Naive B cell (primary cell): ENCODE measurements around the gene PPP2R5E. TPM values are rescaled to one million over a fixed set of nuclear protein-coding genes. Genes with fewer than 3 reads are reported as not detected.

Experiments
- ATAC-seq, 2 donors: fragments of 150-1000 bp; cut with Tn5 transposase; 2 replicates each; pipeline ENCODE4 v1.10.0; 2021; ENCODE audit warnings: low read depth in 2 of 2, mild to moderate bottlenecking in 2 of 2, moderate library complexity in 2 of 2
- DNase-seq: peaks from one replicate; pipeline ENCODE4 v3.0.0; 2022
- H3K27ac Mint-ChIP-seq, 6 donors: one replicate each; pipeline ENCODE4 v1.8.0; 2020 to 2022; ENCODE audit warnings: mild to moderate bottlenecking in 6 of 6, mixed read lengths in 6 of 6, moderate library complexity in 5 of 6, inconsistent platforms in 2 of 6
- H3K27me3 Mint-ChIP-seq, 3 donors: one replicate each; pipeline ENCODE4 v1.8.0; 2021 to 2022; ENCODE audit warnings: mixed read lengths in 3 of 3, mild to moderate bottlenecking in 1 of 3
- H3K36me3 Mint-ChIP-seq, 2 donors: one replicate each; pipeline ENCODE4 v1.8.0; 2020 to 2022; ENCODE audit warnings: mixed read lengths in 2 of 2, inconsistent platforms in 1 of 2, mild to moderate bottlenecking in 1 of 2
- H3K4me1 Mint-ChIP-seq, 3 donors: one replicate each; pipeline ENCODE4 v1.8.0; 2020 to 2022; ENCODE audit warnings: mixed read lengths in 3 of 3, inconsistent platforms in 1 of 3, mild to moderate bottlenecking in 1 of 3, moderate library complexity in 1 of 3
- H3K4me3 Mint-ChIP-seq, 8 donors: one replicate each; pipeline ENCODE4 v1.8.0; 2020 to 2022; ENCODE audit warnings: mild to moderate bottlenecking in 8 of 8, mixed read lengths in 8 of 8, moderate library complexity in 8 of 8, inconsistent platforms in 2 of 8
- H3K9me3 Mint-ChIP-seq, 7 donors: one replicate each; pipeline ENCODE4 v1.8.0; 2020 to 2022; ENCODE audit warnings: mixed read lengths in 7 of 7, mild to moderate bottlenecking in 5 of 7, inconsistent platforms in 2 of 7, moderate library complexity in 1 of 7
- polyA plus RNA-seq, 6 donors: library from polyadenylated mRNA; unstranded; fragments of 300-500 nt; fragmentation: Illumina TruSeq; gene quantifications; one replicate each; pipeline ENCODE4 v1.2.3, GENCODE V29; 2021; ENCODE audit warnings: low read depth in 6 of 6

PPP2R5E gene
- polyA plus RNA-seq, 6 donors from 2014 or later: 32.8 to 52.1 (median 38.3) TPM

DNA sequence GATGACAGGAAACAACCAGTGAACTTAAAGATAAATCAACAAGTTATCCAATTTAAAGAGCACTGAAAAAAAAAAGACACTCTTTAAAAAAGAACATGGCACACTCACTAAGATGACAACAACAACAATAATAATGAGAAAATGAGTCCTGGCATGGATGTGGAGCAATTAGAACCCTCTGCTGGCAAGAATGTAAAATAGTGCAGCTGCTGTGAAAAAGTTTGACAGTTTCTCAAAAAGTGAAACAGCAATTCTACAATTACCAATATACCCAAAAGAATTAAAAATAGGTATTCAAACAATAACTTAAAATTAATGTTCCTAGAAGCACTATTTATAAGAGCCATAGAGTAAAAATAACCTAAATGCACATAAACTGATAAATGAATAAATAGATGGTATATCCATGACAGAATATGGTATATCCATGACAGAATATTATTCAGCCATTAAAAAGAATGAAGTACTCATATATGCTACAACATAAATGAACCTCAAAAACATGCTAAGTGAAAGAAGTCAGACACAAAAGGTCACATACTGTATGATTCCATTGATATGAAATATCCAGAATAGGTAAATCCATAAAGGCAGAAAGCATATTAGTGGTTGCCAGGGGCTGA lies 175.3 kb downstream of the PPP2R5E start:
- Mint-ChIP-seq H3K27me3 (no peaks in the 10 kb centered on the region), H3K4me1 (peaks cover 0 to 6% (median 0%) of the 10 kb centered on the region in 3 donors), H3K27ac (no peak overlapping the region), H3K9me3 (peaks cover 12 to 36% (median 27%) of the 10 kb centered on the region in 7 donors), H3K4me3 (no peak overlapping the region), H3K36me3 (peaks cover 26 to 44% of the 10 kb centered on the region in 2 donors)
- ATAC-seq (no peak), DNase-seq (no peak)

DNA sequence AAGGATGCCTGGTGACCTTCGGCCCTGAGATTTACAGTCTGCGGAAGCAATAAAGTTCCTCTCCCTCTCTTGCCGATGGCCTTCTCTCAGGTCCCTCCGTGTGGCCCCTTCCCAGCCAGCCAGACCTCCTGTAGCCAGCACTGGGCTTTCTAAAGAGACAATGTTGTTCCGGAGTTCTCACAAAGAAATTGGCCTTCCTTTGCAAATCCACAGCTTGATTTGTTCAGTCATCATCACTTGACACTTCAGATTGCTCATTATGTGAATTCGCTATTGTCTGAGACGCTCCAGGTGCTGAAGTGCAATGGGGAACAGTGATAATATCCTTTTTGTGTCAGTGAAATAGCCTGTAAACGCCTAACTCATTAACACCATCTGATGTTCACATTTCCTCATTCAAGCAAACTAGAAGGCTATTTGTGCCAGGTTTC lies 180.8 kb downstream of the PPP2R5E start:
- Mint-ChIP-seq H3K4me3 (no peak overlapping the region), H3K4me1 (peaks cover 0 to 6% (median 0%) of the 10 kb centered on the region in 3 donors), H3K9me3 (peaks cover 8 to 14% (median 13%) of the 10 kb centered on the region in 7 donors), H3K27ac (no peak overlapping the region), H3K36me3 (peaks cover 0 to 16% of the 10 kb centered on the region in 2 donors), H3K27me3 (peaks cover 0 to 19% (median 6%) of the 10 kb centered on the region in 3 donors)
- DNase-seq (no peak), ATAC-seq (no peak)

DNA sequence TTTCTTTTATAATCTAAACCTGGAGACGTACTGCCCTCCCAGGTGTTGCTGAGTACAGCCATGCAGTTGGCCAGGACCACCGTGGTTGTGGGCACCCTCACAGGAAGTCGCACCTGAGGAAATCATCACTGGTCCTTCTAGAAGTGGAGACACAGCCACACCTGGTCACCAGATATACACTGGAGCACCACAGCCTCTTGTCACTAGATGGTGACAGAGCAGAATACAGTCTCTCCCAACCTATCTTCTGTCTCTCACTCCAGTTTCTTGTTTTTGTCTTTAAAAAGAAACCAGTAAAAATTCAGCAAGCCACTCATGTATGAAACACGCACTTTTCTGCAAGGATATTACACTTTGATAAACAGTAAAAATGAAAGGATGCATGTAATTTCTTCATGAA lies 181.4 kb downstream of the PPP2R5E start:
- Mint-ChIP-seq H3K9me3 (peaks cover 8 to 14% (median 13%) of the 10 kb centered on the region in 7 donors), H3K4me1 (peaks cover 0 to 3% (median 0%) of the 10 kb centered on the region in 3 donors), H3K27me3 (peaks cover under 1 to 19% (median 11%) of the 10 kb centered on the region in 3 donors), H3K27ac (no peak overlapping the region), H3K4me3 (no peak overlapping the region), H3K36me3 (peaks cover 0 to 16% of the 10 kb centered on the region in 2 donors)
- ATAC-seq: no peak
- no peak for DNase-seq

DNA sequence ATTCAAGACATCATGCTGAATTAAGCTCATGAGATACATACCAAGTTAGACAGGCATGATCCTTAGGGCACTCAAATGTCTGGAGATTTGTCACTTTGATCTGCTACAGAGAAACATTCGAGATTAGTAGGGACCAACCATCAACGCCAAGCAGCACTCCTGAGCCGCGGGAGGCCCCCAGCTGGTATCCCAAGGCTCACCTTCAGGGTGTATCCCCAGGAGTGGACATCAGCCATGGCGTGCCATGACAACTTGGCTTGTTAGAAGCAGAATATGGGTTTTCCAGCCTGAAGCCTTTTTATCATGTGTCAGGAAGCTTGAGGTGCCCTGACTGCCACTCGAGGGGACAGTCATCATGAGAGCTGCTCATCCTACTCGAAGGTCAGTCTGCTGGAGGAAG lies 185.3 kb downstream of the PPP2R5E start:
- no peaks in the 10 kb centered on the region for H3K4me1 Mint-ChIP-seq
- H3K36me3 Mint-ChIP-seq: no peaks in the 10 kb centered on the region
- H3K27ac Mint-ChIP-seq: no peak overlapping the region
- H3K9me3 Mint-ChIP-seq: peaks cover 0 to 3% (median 0%) of the 10 kb centered on the region in 7 donors
- H3K27me3 Mint-ChIP-seq: peaks cover 18 to 38% (median 26%) of the 10 kb centered on the region in 3 donors
- ATAC-seq (no peak), DNase-seq (no peak)
- no peak overlapping the region for H3K4me3 Mint-ChIP-seq

DNA sequence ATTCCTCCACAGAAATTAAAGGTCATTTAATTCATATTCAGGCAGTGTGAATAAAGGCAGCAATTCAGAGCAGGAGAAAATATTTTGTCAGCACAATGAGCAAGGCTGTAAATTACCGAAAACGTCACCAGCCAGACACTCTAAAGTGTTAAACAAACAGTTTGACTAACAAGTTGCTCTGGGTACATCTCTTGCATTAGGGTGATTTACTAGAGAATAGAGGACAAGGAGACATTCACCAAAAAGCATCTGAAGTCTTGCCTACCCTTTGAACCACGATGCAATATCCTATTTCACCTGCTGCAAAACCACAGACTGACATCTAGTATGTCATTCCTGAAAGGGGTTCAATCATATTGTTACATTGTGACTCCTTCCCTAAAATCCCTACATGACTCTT lies 197.4 kb downstream of the PPP2R5E start:
- peaks cover 21 to 36% (median 28%) of the 10 kb centered on the region in 3 donors for H3K27me3 Mint-ChIP-seq
- peaks cover 0 to 8% (median 5%) of the 10 kb centered on the region in 7 donors for H3K9me3 Mint-ChIP-seq
- no peak overlapping the region for H3K27ac Mint-ChIP-seq
- no peaks in the 10 kb centered on the region for H3K4me1 Mint-ChIP-seq
- DNase-seq: no peak
- no peak overlapping the region for H3K4me3 Mint-ChIP-seq
- ATAC-seq: no peak
- peaks cover 0 to 8% of the 10 kb centered on the region in 2 donors for H3K36me3 Mint-ChIP-seq

DNA sequence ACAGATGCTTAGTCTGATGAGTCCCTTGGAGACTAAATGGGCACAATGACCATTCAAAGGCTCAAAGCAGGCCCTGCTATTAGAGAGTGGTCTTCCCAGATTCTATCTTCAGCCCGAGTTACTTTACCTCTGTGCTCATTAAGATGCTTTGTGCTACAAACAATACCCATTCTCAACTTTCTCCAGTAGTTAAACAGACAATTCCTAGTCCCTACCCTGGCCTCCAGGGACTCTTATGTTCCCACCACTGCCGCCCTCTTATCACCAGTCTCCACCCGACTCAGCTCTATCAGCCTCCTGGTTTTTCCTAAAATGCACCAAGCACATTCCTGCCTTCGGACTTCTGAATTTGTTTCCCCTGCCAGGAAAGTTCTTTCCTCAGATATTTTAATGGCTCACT lies 198.8 kb downstream of the PPP2R5E start:
- DNase-seq (no peak), ATAC-seq (no peak)
- peaks cover 0 to 8% (median 5%) of the 10 kb centered on the region in 7 donors for H3K9me3 Mint-ChIP-seq
- peaks cover 26 to 44% (median 35%) of the 10 kb centered on the region in 3 donors for H3K27me3 Mint-ChIP-seq
- no peak overlapping the region for H3K4me3 Mint-ChIP-seq
- H3K27ac Mint-ChIP-seq: no peak overlapping the region
- peaks cover 0 to 8% of the 10 kb centered on the region in 2 donors for H3K36me3 Mint-ChIP-seq
- H3K4me1 Mint-ChIP-seq: no peaks in the 10 kb centered on the region

DNA sequence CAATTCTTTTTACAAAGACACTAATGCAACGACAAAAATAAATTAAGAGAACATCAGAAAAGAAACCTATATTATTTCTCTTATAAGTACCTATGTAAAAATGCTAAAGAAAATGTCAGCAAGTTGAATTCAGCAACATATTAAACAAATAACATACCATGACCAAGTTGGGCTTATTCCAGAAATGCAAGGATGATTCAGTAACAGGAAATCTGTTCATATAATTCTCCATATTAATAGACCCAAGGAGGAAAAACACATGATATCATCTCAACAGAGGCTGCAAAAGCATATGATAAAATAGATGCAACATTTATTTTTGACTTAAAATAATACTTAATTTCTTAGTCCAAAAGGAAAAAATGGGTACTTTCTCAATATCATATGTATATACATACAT lies 199.3 kb downstream of the PPP2R5E start:
- Mint-ChIP-seq H3K4me3 (no peak overlapping the region), H3K36me3 (peaks cover 0 to 8% of the 10 kb centered on the region in 2 donors), H3K4me1 (no peaks in the 10 kb centered on the region), H3K9me3 (peaks cover 0 to 8% (median 6%) of the 10 kb centered on the region in 7 donors), H3K27me3 (peaks cover 27 to 47% (median 38%) of the 10 kb centered on the region in 3 donors), H3K27ac (no peak overlapping the region)
- ATAC-seq (no peak), DNase-seq (no peak)

DNA sequence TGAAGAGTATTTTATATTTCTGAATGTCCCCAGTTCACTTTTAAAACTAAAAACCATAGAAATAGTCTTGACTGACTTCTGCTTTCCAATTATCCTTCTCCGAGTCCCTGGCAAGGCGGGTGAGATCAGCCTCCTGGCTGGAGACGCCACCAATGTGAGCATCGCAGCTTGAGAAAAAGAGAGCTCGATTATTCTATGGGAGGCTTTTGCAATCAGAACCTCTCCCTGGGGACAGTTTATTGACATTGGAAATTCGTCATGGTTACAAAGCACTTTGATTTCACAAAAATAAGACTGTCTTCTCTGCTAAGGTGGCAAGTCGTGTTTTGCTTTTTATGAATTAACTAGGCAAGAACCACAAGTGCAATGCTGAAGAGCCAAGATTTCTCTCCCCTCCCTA lies 200.8 kb downstream of the PPP2R5E start:
- Mint-ChIP-seq H3K27me3 (peaks cover 26 to 49% (median 33%) of the 10 kb centered on the region in 3 donors), H3K4me1 (no peaks in the 10 kb centered on the region)
- ATAC-seq: no peak

DNA sequence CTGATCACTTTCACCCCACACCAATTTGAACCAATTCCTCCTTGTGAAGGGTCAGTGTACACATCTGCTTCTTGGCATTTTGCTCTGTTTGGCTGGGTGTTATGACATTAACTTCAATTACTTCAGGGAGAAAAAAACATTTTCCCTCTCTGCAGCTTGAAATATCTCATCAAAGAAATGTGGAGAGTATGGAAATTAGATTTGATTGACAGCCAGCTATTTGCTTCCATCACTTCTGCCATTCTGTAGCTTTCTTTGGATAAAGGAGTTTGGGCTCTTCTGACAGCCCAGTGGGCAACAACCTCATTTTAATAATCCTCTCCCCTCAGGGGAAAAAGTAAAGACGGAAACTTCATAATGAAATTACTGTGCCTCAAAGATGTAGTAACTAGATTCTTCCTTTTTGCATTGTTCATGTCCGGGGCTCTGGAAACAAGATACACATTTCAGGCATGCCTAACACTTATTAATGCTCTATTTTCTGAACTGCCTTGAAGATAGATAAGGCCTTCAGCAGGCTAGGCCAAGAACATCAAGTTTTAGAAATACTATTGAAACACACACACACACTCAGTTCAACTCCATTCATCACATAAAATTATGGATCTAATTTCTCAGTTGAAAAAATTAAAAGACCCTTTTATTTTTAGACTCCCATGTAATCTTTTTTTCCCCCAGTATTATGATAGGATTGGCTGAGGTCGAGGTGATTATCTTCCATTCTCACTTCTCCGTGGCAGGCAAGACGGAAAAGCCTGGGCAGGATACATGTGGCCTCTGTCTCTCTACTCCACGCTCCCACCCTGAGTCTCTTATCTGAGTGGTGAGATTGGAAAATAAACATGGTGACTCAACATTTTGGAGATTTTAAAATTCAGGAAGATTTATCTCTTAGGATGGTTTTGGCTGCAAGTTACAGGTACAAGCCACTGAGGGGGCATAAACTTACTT lies 214.1 kb downstream of the PPP2R5E start:
- Mint-ChIP-seq H3K4me3 (no peak overlapping the region), H3K27ac (no peak overlapping the region), H3K27me3 (peaks cover 12 to 28% (median 27%) of the 10 kb centered on the region in 3 donors), H3K9me3 (peaks cover 0 to 5% (median 0%) of the 10 kb centered on the region in 7 donors), H3K36me3 (peaks cover 0 to 10% of the 10 kb centered on the region in 2 donors), H3K4me1 (no peaks in the 10 kb centered on the region)
- no peak for DNase-seq
- ATAC-seq: no peak

More for the DNA sequence above, 200.8 kb downstream of the PPP2R5E start:
- Mint-ChIP-seq H3K36me3 (no peaks in the 10 kb centered on the region), H3K9me3 (peaks cover 0 to 9% (median 3%) of the 10 kb centered on the region in 7 donors), H3K27ac (no peak overlapping the region), H3K4me3 (no peak overlapping the region)
- no peak for DNase-seq

DNA sequence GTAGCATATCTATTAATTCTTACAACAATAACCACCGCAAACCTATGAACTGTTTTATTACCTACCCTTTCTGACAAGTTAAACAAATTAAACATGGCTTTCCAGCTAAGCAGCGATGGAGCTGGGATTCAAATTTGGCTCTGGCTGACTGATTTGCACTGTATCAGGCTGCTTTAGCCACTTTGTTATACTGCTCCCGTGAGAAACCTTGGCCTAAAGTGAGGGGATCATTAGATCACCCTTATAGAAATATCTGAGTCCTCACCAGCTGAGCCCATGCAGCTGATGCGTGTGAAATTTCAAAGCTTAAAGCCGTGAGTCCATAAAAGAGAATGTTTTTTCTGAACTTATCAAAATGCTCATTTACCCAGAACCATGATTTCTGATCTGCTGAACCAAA lies 216.3 kb downstream of the PPP2R5E start:
- DNase-seq (no peak), ATAC-seq (no peak)
- Mint-ChIP-seq H3K27me3 (peaks cover 5 to 12% (median 11%) of the 10 kb centered on the region in 3 donors), H3K4me1 (no peaks in the 10 kb centered on the region), H3K36me3 (peaks cover 0 to 10% of the 10 kb centered on the region in 2 donors), H3K4me3 (no peak overlapping the region), H3K27ac (no peak overlapping the region), H3K9me3 (peaks cover 0 to 5% (median 0%) of the 10 kb centered on the region in 7 donors)

DNA sequence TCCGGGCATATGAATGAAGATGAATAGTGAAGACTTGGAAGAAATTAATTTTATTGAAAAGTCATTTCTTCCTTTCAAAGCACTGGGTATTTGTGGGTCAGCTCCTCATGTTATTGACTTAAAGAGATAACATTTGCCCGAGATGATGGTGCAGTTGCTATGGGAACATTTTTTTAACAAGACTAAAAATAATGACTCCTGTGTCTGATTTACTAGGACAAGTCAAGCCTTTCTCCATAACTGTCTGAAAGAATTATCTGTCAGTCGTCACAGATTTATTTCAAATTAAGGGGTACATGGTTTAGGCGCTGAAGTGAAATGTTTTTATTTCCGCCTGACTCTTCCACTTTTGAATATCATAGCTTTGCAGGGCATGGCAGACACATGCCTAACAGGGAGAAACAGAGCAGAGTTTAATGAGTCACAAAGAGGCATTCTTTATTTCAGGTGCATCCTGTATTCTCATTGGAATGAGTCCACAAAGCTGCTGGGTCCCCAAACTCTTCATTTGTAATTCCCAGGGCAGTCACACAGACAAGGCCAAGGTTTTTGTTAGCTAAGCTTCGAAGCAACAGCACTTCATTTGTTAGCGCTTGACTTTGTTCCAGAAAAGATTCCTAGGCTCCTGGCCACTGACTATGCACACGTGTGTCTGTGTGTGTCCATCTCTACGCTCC lies 220.1 kb downstream of the PPP2R5E start:
- H3K27ac Mint-ChIP-seq: no peak overlapping the region
- H3K27me3 Mint-ChIP-seq: peaks cover 0 to 13% (median 3%) of the 10 kb centered on the region in 3 donors
- H3K4me1 Mint-ChIP-seq: no peaks in the 10 kb centered on the region
- no peaks in the 10 kb centered on the region for H3K36me3 Mint-ChIP-seq
- DNase-seq (no peak), ATAC-seq (no peak)
- peaks cover 0 to 2% (median 0%) of the 10 kb centered on the region in 7 donors for H3K9me3 Mint-ChIP-seq
- H3K4me3 Mint-ChIP-seq: no peak overlapping the region

DNA sequence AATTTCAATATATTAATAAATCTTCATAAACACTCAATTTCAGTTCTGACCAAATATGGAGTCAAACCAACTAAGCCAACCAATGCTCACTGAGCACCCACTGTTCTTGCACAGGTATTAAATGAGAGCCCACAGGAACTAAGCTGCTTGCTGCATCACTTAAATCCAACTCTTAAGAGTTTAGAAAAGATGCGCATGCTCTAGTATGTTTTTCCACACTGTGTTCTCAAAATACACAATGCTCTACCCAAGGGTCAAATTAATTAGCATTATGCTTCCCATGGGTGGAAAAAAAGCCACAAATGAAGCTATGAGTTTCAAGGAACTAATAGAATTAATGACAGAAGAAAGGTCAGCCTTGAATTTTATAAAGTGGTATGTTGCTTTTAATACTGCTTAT lies 220.7 kb downstream of the PPP2R5E start:
- ATAC-seq (no peak), DNase-seq (no peak)
- H3K27me3 Mint-ChIP-seq: peaks cover 0 to 13% (median 3%) of the 10 kb centered on the region in 3 donors
- H3K27ac Mint-ChIP-seq: no peak overlapping the region
- no peak overlapping the region for H3K4me3 Mint-ChIP-seq
- no peaks in the 10 kb centered on the region for H3K36me3 Mint-ChIP-seq
- peaks cover 0 to 2% (median 0%) of the 10 kb centered on the region in 7 donors for H3K9me3 Mint-ChIP-seq
- no peaks in the 10 kb centered on the region for H3K4me1 Mint-ChIP-seq
